Heart left ventricle (tissue), 16 donors: ENCODE data around the gene SIAH1. TPM values are rescaled to one million over a fixed set of nuclear protein-coding genes. Genes with fewer than 3 reads are reported as not detected.
A peak's percentile ranks its signal among the peaks of the same experiment; 100 is the strongest.
"Not testable (repeated sequence)": the region's sequence is repeated elsewhere in the genome, so short reads cannot be mapped to it uniquely, and the experiment has no call there.

Experiments
- ATAC-seq, 4 donors: fragments of 200-7000 bp; cut with Tn5 transposase; one replicate each; pipeline ENCODE4 v1.9.1; 2020 to 2022; ENCODE audit warnings: moderate library complexity in 4 of 4, mild to moderate bottlenecking in 3 of 4, moderate number of reproducible peaks in 1 of 4
- DNase-seq, 5 donors: peaks; one replicate each; pipeline ENCODE4 v3.0.0-alpha.2; 2020
- H3K27ac ChIP-seq, 12 donors: fragments of 200-600 bp; sonication (generic) in 4 of 12; one replicate each; pipeline versions ENCODE4 v1.5.0 to v1.8.0; 2016 to 2022; ENCODE audit warnings: mild to moderate bottlenecking in 2 of 12
- H3K27me3 ChIP-seq, 9 donors: fragments of 200-600 bp; sonication (generic) in 2 of 9; one replicate each; pipeline versions ENCODE4 v1.5.1 to v1.8.0; 2016 to 2022; ENCODE audit warnings: mild to moderate bottlenecking in 3 of 9
- H3K36me3 ChIP-seq, 9 donors: fragments of 200-600 bp; sonication (generic) in 2 of 9; one replicate each; pipeline versions ENCODE4 v1.5.0 to v1.8.0; 2018 to 2022; ENCODE audit warnings: mild to moderate bottlenecking in 2 of 9
- H3K4me1 ChIP-seq, 12 donors: fragments of 200-600 bp; sonication (generic) in 4 of 12; one replicate each; pipeline versions ENCODE4 v1.5.0 to v1.8.0; 2016 to 2022; ENCODE audit warnings: mild to moderate bottlenecking in 3 of 12
- H3K4me3 ChIP-seq, 12 donors: fragments of 200-600 bp; sonication (generic) in 4 of 12; one replicate each; pipeline versions ENCODE4 v1.5.0 to v1.8.0; 2017 to 2022; ENCODE audit warnings: mild to moderate bottlenecking in 9 of 12, moderate library complexity in 4 of 12
- H3K9me3 ChIP-seq, 12 donors: fragments of 200-600 bp; sonication (generic) in 4 of 12; one replicate each; pipeline versions ENCODE4 v1.5.0 to v1.8.0; 2016 to 2022; ENCODE audit warnings: mild to moderate bottlenecking in 1 of 12
- POLR2A ChIP-seq, 2 donors: fragments of 450-650 bp; IDR thresholded peaks; one replicate each; pipeline ENCODE4 v1.6.1; 2017; ENCODE audit warnings: antibody characterized with exemption in 2 of 2, mild to moderate bottlenecking in 2 of 2, moderate library complexity in 2 of 2
- WGBS, 4 donors: extraction: QIAGEN DNeasy Blood & Tissue Kit in 2 of 4; methylation state at CpG; one replicate each; pipeline versions ENCODE4 v1.1.5 to v1.1.7; 2013 to 2018; 5-methylcytosine and 5-hydroxymethylcytosine counted together
- intact Hi-C, 10 donors: fragments of 100-400 bp; cut with DNase I; formaldehyde crosslinking; loops; one replicate each; pipeline versions ENCODE4 v1.11.1 to v1.14.2; 2022
- polyA plus RNA-seq, 2 donors: library from polyadenylated mRNA; stranded (reverse); fragments of 200-250 nt; gene quantifications; one replicate each; pipeline ENCODE4 v1.2.3, GENCODE V29; 2013
- total RNA-seq, 9 donors: library from RNA; depleted of rRNA in 2 of 9; stranded (reverse); fragments of >200 nt in 2 of 9; fragmentation: NEBNext Ultra II Directional in 3 of 9; extraction: Animal tissue kit (Norgen Biotek cat#: 25700) in 3 of 9; gene quantifications; one replicate each; pipeline versions ENCODE4 v1.1.0 to v1.2.4, GENCODE V29; 2016 to 2023
- TF ChIP-seq, protein P1 (sequence below), 12 donors: fragments of 200-600 bp; sonication (generic) in 4 of 12; IDR thresholded peaks; one replicate each; pipeline versions ENCODE4 v1.5.0 to v1.8.0; 2018 to 2022; ENCODE audit warnings: antibody characterized with exemption in 12 of 12, mild to moderate bottlenecking in 5 of 12
- donor health status: ischemic (EF 13 %, LVEDD 7.1; RV severe dilation, severe dysfunction).
- donor health status: healthy with polysubstance abuse.
- donor health status: DM: no; HTN: yes; CAD: no.
- donor health status: DM: no; HTN: no; CAD: no.
- donor health status: ischemic (EF 25% LVEDD 6.9; RV normal size, moderate dysfunction).
- donor health status: ischemic (EF 25% LVEDD 5.7; RV mildly dilated, moderate dysfunction).
- donor health status: healthy.
- donor health status: DM: yes; HTN: yes; CAD: no.
- donor health status: ischemic (EF 35%, LVEDD 5.7; RV mildly dilated, moderate dysfunction).
- donor health status: nonischemic (EF 11% LVEDD 7.7; RV severe dilation, severe dysfunction).
- donor health status: DM: yes; HTN: yes; CAD: no.
- donor health status: PGD.
- donor health status: ischemic (EF 29% LVEDD 5.4; RV normal size, mild dysfunction).
- donor health status: nonischemic (EF 23%, LVEDD 6.1; RV moderate dilation, normal function).

The SIAH1 gene
- total and polyA plus RNA-seq, 11 donors: 10.1 to 21.5 (median 13.4) TPM

DNA sequence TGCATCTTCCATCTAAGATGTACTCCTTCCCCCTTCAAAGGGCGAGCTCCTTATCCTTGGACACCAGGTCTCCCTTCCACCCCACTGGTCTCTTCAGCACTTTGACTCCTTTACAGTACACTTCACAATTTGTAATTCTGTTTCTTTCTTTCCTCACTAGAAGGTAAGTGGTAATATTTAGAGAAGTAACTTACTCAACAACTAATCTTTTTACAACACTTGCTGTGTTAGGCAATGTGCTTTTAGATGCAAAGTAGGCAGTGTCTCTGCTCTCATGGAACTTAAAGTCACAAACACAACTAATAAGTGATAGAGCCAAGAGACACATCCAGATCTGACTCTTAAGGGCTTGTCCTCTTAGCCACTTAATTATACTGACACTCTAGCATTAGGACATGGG is 6.4 kb downstream of the SIAH1 start:
- 73 to 85% (median 83%) methylated on average over 1 of the region's 1 CpG for WGBS, 4 donors
- H3K27ac ChIP-seq: no peak overlapping the region
- ATAC-seq (peak in 3 of 4 donors; percentile 17 to 55 (median 17)), DNase-seq (no peak)
- H3K36me3 ChIP-seq: no peaks in the 10 kb centered on the region
- H3K27me3 ChIP-seq: no peaks in the 10 kb centered on the region
- peaks cover 18 to 95% (median 82%) of the 10 kb centered on the region in 12 donors for H3K4me1 ChIP-seq
- no peak for TF ChIP-seq POLR2A (IDR thresholded peaks at IDR 0.05)
- TF ChIP-seq, protein P1, sequence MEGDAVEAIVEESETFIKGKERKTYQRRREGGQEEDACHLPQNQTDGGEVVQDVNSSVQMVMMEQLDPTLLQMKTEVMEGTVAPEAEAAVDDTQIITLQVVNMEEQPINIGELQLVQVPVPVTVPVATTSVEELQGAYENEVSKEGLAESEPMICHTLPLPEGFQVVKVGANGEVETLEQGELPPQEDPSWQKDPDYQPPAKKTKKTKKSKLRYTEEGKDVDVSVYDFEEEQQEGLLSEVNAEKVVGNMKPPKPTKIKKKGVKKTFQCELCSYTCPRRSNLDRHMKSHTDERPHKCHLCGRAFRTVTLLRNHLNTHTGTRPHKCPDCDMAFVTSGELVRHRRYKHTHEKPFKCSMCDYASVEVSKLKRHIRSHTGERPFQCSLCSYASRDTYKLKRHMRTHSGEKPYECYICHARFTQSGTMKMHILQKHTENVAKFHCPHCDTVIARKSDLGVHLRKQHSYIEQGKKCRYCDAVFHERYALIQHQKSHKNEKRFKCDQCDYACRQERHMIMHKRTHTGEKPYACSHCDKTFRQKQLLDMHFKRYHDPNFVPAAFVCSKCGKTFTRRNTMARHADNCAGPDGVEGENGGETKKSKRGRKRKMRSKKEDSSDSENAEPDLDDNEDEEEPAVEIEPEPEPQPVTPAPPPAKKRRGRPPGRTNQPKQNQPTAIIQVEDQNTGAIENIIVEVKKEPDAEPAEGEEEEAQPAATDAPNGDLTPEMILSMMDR (IDR thresholded peaks at IDR 0.05): no peak
- no peaks in the 10 kb centered on the region for H3K9me3 ChIP-seq
- no peak overlapping the region for H3K4me3 ChIP-seq
- intact Hi-C loops: no loop called here

DNA sequence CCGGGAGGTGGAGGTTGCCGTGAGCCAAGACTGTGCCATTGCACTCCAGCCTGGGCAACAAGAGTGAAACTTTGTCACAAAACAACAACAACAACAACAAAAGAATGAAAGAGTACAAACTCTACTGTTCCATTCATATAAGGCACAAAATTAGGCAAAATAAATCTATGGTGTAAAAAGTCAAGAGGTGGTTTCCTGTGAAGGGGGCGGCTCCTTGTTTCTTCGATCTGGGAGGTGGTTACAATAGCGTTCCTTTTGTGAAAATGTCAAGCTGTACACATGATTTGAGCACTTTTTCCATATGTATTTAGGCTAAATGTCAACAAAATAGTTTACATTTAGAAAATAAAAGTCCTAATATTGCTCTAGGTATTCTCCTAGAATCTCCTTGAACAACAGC is 6.9 kb downstream of the SIAH1 start:
- DNase-seq (no peak), ATAC-seq (no peak)
- peaks cover 16 to 95% (median 82%) of the 10 kb centered on the region in 12 donors for H3K4me1 ChIP-seq
- no peaks in the 10 kb centered on the region for H3K27me3 ChIP-seq
- WGBS, 4 donors: 74 to 81% (median 76%) methylated on average over 5 of the region's 5 CpGs
- no peaks in the 10 kb centered on the region for H3K36me3 ChIP-seq
- TF ChIP-seq, protein P1 (IDR thresholded peaks at IDR 0.05): no peak
- no peak for TF ChIP-seq POLR2A (IDR thresholded peaks at IDR 0.05)
- intact Hi-C loops: no loop called here
- H3K27ac ChIP-seq: no peak overlapping the region
- no peaks in the 10 kb centered on the region for H3K9me3 ChIP-seq
- no peak overlapping the region for H3K4me3 ChIP-seq

DNA sequence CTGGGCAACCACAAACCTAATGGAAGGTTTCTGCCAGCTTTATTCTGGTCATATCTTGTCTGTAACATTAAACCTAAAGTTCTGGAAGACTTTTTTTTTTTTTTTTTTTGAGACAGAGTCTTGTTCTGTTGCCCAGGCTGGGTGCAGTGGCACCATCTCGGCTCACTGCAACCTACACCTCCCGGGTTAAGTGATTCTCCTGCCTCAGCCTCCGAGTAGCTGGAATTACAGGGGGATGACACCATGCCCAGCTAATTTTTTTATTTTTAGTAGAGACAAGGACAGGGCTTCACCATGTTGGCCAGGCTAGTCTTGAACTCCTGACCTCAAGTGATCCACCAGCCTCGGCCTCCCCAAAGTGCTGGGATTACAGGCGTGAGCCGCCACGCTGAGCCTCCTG is 7.9 kb downstream of the SIAH1 start:
- H3K27me3 ChIP-seq, H3K9me3 ChIP-seq, H3K36me3 ChIP-seq, ATAC-seq, H3K27ac ChIP-seq, intact Hi-C loops, DNase-seq, H3K4me3 ChIP-seq: not testable (repeated sequence)
- H3K4me1 ChIP-seq: peaks cover 9 to 95% (median 79%) of the 10 kb centered on the region in 12 donors
- WGBS, 4 donors: 75 to 80% (median 78%) methylated on average over 7 of the region's 7 CpGs

DNA sequence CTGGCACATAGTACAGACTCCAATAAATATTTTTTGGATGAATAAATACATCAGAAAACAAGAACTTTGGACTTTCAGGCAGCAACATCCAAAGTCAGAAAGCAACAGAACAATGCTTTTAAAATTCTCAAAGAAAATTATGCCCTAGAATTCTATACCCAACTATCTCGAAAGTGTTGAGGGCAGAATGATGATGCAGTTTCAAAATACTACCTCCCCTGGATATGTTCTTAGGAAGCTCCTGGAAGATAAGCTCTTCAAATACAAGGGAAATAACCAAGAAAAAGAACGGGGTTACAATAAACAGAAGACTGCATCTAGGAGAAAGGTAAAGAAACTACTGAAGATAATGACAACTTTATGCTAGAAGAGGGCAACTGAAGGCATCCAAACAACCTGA is 11.0 kb downstream of the SIAH1 start:
- WGBS, 4 donors: 44 to 53% (median 52%) methylated on average over 2 of the region's 2 CpGs

More for the DNA sequence above, 11.0 kb downstream of the SIAH1 start:
- H3K9me3 ChIP-seq: no peaks in the 10 kb centered on the region
- TF ChIP-seq, protein P1 (IDR thresholded peaks at IDR 0.05): no peak
- no peak for TF ChIP-seq POLR2A (IDR thresholded peaks at IDR 0.05)
- ATAC-seq: no peak
- no peaks in the 10 kb centered on the region for H3K36me3 ChIP-seq
- no peak overlapping the region for H3K27ac ChIP-seq
- no peak overlapping the region for H3K4me3 ChIP-seq
- intact Hi-C loops: loop anchor here in 1 of 10 donors (5.0 kb wide), 1 partner anchor 248 kb away; no protein-coding TSS in a partner anchor
- H3K4me1 ChIP-seq: peaks cover 6 to 92% (median 81%) of the 10 kb centered on the region in 12 donors
- H3K27me3 ChIP-seq: no peaks in the 10 kb centered on the region
- DNase-seq: no peak
